GM23338 (cell line): ENCODE results near the gene IL7R. TPM values are rescaled to one million over a fixed set of nuclear protein-coding genes. Genes with fewer than 3 reads are reported as not detected.

Experiments
- ATAC-seq: fragments of 200-7000 bp; cut with Tn5 transposase; 3 replicates; pipeline ENCODE4 v1.9.1; 2020
- DNase-seq: peaks from one replicate; pipeline ENCODE4 v3.0.0-alpha.2; 2015; ENCODE audit warnings: low spot score
- H2AFZ ChIP-seq: fragments of 200-600 bp; sonication (generic); 2 replicates; pipeline ENCODE4 v1.8.0; 2016; ENCODE audit warnings: antibody characterized with exemption, mild to moderate bottlenecking, moderate library complexity
- H3F3A ChIP-seq: fragments of 200-600 bp; sonication (generic); replicated peaks from 2 replicates; pipeline ENCODE4 v1.8.0; 2017; ENCODE audit warnings: antibody characterized with exemption, mixed run types, low read depth
- H3K27ac ChIP-seq: fragments of 200-600 bp; sonication (generic); 2 replicates; pipeline ENCODE4 v1.6.1; 2016; ENCODE audit warnings: low read depth
- H3K27me3 ChIP-seq: fragments of 200-600 bp; sonication (generic); 2 replicates; pipeline ENCODE4 v1.8.0; 2016; ENCODE audit warnings: mild to moderate bottlenecking, mixed run types, moderate library complexity; ENCODE audit not compliant: insufficient read depth
- H3K36me3 ChIP-seq: fragments of 200-600 bp; sonication (generic); 2 replicates; pipeline ENCODE4 v1.8.0; 2016; ENCODE audit warnings: mild to moderate bottlenecking; ENCODE audit not compliant: insufficient read depth
- H3K4me1 ChIP-seq: fragments of 200-600 bp; sonication (generic); 2 replicates; pipeline ENCODE4 v1.8.0; 2016; ENCODE audit warnings: mild to moderate bottlenecking, moderate library complexity; ENCODE audit not compliant: insufficient read depth
- H3K4me2 ChIP-seq: fragments of 200-600 bp; sonication (generic); 2 replicates; pipeline ENCODE4 v1.7.1; 2017; ENCODE audit warnings: mixed run types
- H3K4me3 ChIP-seq: fragments of 200-600 bp; sonication (generic); 2 replicates; pipeline ENCODE4 v1.6.1; 2016; ENCODE audit warnings: mixed run types
- H3K79me2 ChIP-seq: fragments of 200-600 bp; sonication (generic); replicated peaks from 2 replicates; pipeline ENCODE4 v1.8.0; 2017; ENCODE audit warnings: mild to moderate bottlenecking; ENCODE audit not compliant: insufficient read depth
- H3K9me2 ChIP-seq: fragments of 200-600 bp; sonication (generic); 2 replicates; pipeline ENCODE4 v1.8.0; 2017; ENCODE audit not compliant: insufficient read depth
- H4K20me1 ChIP-seq: fragments of 200-600 bp; sonication (generic); replicated peaks from 2 replicates; pipeline ENCODE4 v1.8.0; 2017; ENCODE audit warnings: mild to moderate bottlenecking; ENCODE audit not compliant: insufficient read depth
- H3K27ac Mint-ChIP-seq: 2 replicates; pipeline ENCODE4 v1.8.0; 2020; ENCODE audit warnings: inconsistent platforms, mild to moderate bottlenecking, moderate library complexity, mixed read lengths
- H3K27me3 Mint-ChIP-seq: 3 replicates; pipeline ENCODE4 v1.8.0; 2022; ENCODE audit warnings: low read depth, mild to moderate bottlenecking, moderate library complexity, mixed read lengths, inconsistent platforms; ENCODE audit not compliant: insufficient read depth, poor library complexity
- H3K36me3 Mint-ChIP-seq: 3 replicates; pipeline ENCODE4 v1.8.0; 2021; ENCODE audit warnings: low read depth, mild to moderate bottlenecking, inconsistent platforms, moderate library complexity, mixed read lengths
- H3K4me1 Mint-ChIP-seq: 3 replicates; pipeline ENCODE4 v1.8.0; 2020; ENCODE audit warnings: mild to moderate bottlenecking, inconsistent platforms, mixed read lengths
- H3K4me3 Mint-ChIP-seq: 3 replicates; pipeline ENCODE4 v1.8.0; 2021; ENCODE audit warnings: moderate library complexity, mild to moderate bottlenecking, inconsistent platforms, mixed read lengths
- H3K9me3 Mint-ChIP-seq: 3 replicates; pipeline ENCODE4 v1.8.0; 2020; ENCODE audit warnings: moderate library complexity, mild to moderate bottlenecking, inconsistent platforms, mixed read lengths
- CREB1 ChIP-seq: fragments of 250-450 bp; sonication (Bioruptor Pico); IDR thresholded peaks from 2 replicates; pipeline ENCODE4 v1.5.0; 2020; ENCODE audit warnings: low read depth, mild to moderate bottlenecking, moderate library complexity
- CTCF ChIP-seq, 2 experiments: fragments of 200-600 bp in 1 of 2; sonication (generic) in 1 of 2; conservative IDR thresholded peaks; 2 replicates each; pipeline versions ENCODE4 v1.5.1 to v1.6.1; 2016 to 2017; ENCODE audit warnings: antibody characterized with exemption in 2 of 2, low read depth in 2 of 2, mild to moderate bottlenecking in 2 of 2, moderate library complexity in 1 of 2
- EZH2phosphoT487 ChIP-seq: fragments of 200-600 bp; sonication (generic); IDR thresholded peaks from one replicate; pipeline ENCODE4 v1.8.1; 2018; ENCODE audit warnings: antibody characterized with exemption; ENCODE audit not compliant: unreplicated experiment
- JUNB ChIP-seq: IDR thresholded peaks from one replicate; pipeline ENCODE4 v1.6.1; 2016; ENCODE audit warnings: antibody characterized with exemption; ENCODE audit not compliant: unreplicated experiment
- STAT1 ChIP-seq: IDR thresholded peaks from one replicate; pipeline ENCODE4 v1.6.1; 2016; ENCODE audit warnings: antibody characterized with exemption; ENCODE audit not compliant: unreplicated experiment
- ZNF331 ChIP-seq: fragments of 250-450 bp; sonication (Bioruptor Pico); IDR thresholded peaks from 2 replicates; pipeline ENCODE4 v1.5.0; 2020; ENCODE audit warnings: low read depth, mild to moderate bottlenecking, moderate library complexity
- long read RNA-seq: library from polyadenylated mRNA; unstranded; transcript quantifications from one replicate; pipeline ENCODE4 v2.0.0, GENCODE V29; 2020; ENCODE audit not compliant: unreplicated experiment
- polyA plus RNA-seq: library from polyadenylated mRNA; unstranded; fragments of >200 nt; fragmentation: Nextera tagmentation; extraction: Ambion mirVana; gene quantifications from 2 replicates; pipeline ENCODE4 v1.2.1, GENCODE V29; 2016
- total RNA-seq: library from RNA; depleted of rRNA; stranded (reverse); fragments of >200 nt; shearing (Covaris generic); gene quantifications from 2 replicates; pipeline ENCODE4 v1.2.3, GENCODE V29; 2014; rRNA removed
- TF ChIP-seq, protein P1 (sequence below): IDR thresholded peaks from 2 replicates; pipeline ENCODE4 v1.6.1; 2016; ENCODE audit warnings: antibody characterized with exemption
- TF ChIP-seq, protein P2 (sequence below): fragments of 250-450 bp; sonication (Bioruptor Pico); IDR thresholded peaks from 2 replicates; pipeline ENCODE4 v1.5.0; 2020; ENCODE audit warnings: mild to moderate bottlenecking, moderate library complexity

Gene IL7R
- total RNA-seq: not detected in 2 replicates
- not detected in 2 replicates for polyA plus RNA-seq
- long read RNA-seq: 0 reads

- Mint-ChIP-seq H3K27me3 (peaks cover 2% of the 10 kb centered on the region), H3K36me3 (no peaks in the 10 kb centered on the region), H3K27ac (no peak within 1 kb of the TSS), H3K4me3 (no peak within 1 kb of the TSS), H3K9me3 (no peaks in the 10 kb centered on the region), H3K4me1 (peaks cover 28% of the 10 kb centered on the region)
- Histone ChIP-seq H3K9me2 (peaks cover 3% of the 10 kb centered on the region), H3K79me2 (no peaks in the 10 kb centered on the region), H3K4me3 (no peak within 1 kb of the TSS), H3K4me1 (peaks cover 41% of the 10 kb centered on the region), H3K27ac (no peak within 1 kb of the TSS), H3F3A (no peaks in the 10 kb centered on the region), H3K4me2 (no peak within 1 kb of the TSS), H4K20me1 (no peaks in the 10 kb centered on the region), H3K36me3 (no peaks in the 10 kb centered on the region), H3K27me3 (no peaks in the 10 kb centered on the region), H2AFZ (peak within 1 kb of the TSS; percentile 72; the same call in 1 of the 2 replicates)
- TF ChIP-seq, protein P1, sequence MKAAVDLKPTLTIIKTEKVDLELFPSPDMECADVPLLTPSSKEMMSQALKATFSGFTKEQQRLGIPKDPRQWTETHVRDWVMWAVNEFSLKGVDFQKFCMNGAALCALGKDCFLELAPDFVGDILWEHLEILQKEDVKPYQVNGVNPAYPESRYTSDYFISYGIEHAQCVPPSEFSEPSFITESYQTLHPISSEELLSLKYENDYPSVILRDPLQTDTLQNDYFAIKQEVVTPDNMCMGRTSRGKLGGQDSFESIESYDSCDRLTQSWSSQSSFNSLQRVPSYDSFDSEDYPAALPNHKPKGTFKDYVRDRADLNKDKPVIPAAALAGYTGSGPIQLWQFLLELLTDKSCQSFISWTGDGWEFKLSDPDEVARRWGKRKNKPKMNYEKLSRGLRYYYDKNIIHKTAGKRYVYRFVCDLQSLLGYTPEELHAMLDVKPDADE: no peak
- TF ChIP-seq EZH2phosphoT487: no peak
- TF ChIP-seq CREB1: no peak
- TF ChIP-seq CTCF (conservative IDR thresholded peaks at IDR 0.05; ENCODE audit: low read depth in 2 of 2): no peak
- no peak for TF ChIP-seq STAT1
- TF ChIP-seq, protein P2, sequence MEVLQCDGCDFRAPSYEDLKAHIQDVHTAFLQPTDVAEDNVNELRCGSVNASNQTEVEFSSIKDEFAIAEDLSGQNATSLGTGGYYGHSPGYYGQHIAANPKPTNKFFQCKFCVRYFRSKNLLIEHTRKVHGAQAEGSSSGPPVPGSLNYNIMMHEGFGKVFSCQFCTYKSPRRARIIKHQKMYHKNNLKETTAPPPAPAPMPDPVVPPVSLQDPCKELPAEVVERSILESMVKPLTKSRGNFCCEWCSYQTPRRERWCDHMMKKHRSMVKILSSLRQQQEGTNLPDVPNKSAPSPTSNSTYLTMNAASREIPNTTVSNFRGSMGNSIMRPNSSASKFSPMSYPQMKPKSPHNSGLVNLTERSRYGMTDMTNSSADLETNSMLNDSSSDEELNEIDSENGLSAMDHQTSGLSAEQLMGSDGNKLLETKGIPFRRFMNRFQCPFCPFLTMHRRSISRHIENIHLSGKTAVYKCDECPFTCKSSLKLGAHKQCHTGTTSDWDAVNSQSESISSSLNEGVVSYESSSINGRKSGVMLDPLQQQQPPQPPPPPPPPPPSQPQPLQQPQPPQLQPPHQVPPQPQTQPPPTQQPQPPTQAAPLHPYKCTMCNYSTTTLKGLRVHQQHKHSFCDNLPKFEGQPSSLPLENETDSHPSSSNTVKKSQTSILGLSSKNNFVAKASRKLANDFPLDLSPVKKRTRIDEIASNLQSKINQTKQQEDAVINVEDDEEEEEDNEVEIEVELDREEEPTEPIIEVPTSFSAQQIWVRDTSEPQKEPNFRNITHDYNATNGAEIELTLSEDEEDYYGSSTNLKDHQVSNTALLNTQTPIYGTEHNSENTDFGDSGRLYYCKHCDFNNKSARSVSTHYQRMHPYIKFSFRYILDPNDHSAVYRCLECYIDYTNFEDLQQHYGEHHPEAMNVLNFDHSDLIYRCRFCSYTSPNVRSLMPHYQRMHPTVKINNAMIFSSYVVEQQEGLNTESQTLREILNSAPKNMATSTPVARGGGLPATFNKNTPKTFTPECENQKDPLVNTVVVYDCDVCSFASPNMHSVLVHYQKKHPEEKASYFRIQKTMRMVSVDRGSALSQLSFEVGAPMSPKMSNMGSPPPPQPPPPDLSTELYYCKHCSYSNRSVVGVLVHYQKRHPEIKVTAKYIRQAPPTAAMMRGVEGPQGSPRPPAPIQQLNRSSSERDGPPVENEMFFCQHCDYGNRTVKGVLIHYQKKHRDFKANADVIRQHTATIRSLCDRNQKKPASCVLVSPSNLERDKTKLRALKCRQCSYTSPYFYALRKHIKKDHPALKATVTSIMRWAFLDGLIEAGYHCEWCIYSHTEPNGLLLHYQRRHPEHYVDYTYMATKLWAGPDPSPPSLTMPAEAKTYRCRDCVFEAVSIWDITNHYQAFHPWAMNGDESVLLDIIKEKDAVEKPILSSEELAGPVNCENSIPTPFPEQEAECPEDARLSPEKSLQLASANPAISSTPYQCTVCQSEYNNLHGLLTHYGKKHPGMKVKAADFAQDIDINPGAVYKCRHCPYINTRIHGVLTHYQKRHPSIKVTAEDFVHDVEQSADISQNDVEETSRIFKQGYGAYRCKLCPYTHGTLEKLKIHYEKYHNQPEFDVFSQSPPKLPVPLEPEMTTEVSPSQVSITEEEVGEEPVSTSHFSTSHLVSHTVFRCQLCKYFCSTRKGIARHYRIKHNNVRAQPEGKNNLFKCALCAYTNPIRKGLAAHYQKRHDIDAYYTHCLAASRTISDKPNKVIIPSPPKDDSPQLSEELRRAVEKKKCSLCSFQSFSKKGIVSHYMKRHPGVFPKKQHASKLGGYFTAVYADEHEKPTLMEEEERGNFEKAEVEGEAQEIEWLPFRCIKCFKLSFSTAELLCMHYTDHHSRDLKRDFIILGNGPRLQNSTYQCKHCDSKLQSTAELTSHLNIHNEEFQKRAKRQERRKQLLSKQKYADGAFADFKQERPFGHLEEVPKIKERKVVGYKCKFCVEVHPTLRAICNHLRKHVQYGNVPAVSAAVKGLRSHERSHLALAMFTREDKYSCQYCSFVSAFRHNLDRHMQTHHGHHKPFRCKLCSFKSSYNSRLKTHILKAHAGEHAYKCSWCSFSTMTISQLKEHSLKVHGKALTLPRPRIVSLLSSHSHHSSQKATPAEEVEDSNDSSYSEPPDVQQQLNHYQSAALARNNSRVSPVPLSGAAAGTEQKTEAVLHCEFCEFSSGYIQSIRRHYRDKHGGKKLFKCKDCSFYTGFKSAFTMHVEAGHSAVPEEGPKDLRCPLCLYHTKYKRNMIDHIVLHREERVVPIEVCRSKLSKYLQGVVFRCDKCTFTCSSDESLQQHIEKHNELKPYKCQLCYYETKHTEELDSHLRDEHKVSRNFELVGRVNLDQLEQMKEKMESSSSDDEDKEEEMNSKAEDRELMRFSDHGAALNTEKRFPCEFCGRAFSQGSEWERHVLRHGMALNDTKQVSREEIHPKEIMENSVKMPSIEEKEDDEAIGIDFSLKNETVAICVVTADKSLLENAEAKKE (CRISPR knock-in tag): no peak
- no peak for TF ChIP-seq ZNF331 (CRISPR knock-in tag)
- no peak for TF ChIP-seq JUNB
- DNase-seq (no peak), ATAC-seq (no peak)
Observed at GRCh38 chr5:35856765-35857351, at the start of gene IL7R. Gene IL7R, plus strand, starts transcription at chr5:35856891. Its CDS starts 87 bp downstream, at chr5:35856978.
